Erythroblast (primary cell): ENCODE measurements around the gene ZNF202.

Source experiments
- GATA1 ChIP-seq: IDR thresholded peaks from 2 replicates; pipeline ENCODE4 v1.6.1; 2011; ENCODE audit warnings: low read depth, mild to moderate bottlenecking, control low read depth, low read length, moderate library complexity
- POLR2A ChIP-seq: IDR thresholded peaks from 2 replicates; pipeline ENCODE4 v1.6.1; 2011; ENCODE audit warnings: mild to moderate bottlenecking, low read length

DNA sequence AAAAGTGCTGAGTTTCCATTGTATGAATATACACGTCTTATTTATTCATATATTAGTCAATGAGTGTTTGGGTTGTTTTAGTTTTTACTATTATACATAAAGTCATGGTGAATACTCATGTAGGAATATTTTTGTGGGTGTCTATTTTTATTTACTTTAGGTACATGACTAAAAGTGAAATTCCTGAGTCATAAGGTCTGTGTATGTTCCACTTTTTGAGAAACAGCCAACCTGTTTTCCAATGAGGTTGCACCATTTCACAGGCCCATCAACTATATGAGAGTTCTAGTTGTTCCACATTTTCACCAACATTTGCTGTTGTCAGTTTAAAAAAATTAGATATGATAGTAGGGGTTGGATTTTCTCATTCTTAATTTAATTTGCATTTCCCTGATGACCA is 19.4 kb upstream of the ZNF202 start:
- TF ChIP-seq POLR2A (no peak), GATA1 (no peak)
